ENCODE results near the gene RREB1. TPM values are rescaled to one million over a fixed set of nuclear protein-coding genes. Genes with fewer than 3 reads are reported as not detected.

Gene RREB1
- total and polyA plus RNA-seq, 10 donors: 3.2 to 72.0 (median 54.6) TPM

DNA sequence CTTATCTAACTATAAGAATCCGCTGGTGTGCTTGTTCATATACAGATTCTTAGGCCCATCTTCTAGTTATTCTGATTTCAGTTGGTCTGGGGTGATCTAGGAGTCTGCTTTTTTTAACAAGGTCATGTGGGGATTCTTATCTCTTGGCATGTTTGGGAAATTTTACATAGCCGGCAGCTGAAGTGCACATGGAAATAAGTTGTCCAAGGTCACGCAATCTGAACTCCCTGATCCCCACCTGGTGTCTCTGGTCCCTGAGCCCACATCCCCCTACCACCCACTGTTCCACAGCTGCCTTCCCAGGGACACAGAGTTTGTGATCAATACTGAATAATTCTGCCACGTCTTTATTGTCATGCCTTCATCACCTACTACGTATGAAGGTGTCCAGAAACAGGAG lies 114.4 kb downstream of the RREB1 start:
- peaks cover 12 to 76% (median 54%) of the 10 kb centered on the region in 6 donors for H3K4me1 ChIP-seq
- H3K9me3 ChIP-seq: no peaks in the 10 kb centered on the region
- no peak for TF ChIP-seq POLR2A (IDR thresholded peaks at IDR 0.05)
- H3K36me3 ChIP-seq: peaks cover 0 to 98% (median 31%) of the 10 kb centered on the region in 6 donors
- 78 to 86% (median 83%) methylated on average over 5 of the region's 5 CpGs for WGBS, 5 donors
- no peaks in the 10 kb centered on the region for H3K27me3 ChIP-seq (replicated peaks in 1 of 7)
- H3K4me3 ChIP-seq: no peak overlapping the region
- intact Hi-C loops (cut with DNase I; ENCODE audit: low total_unique reads): no loop called here
- DNase-seq: no peak
- peak overlapping the region in 7 of 8 donors; percentile 9 to 76 (median 43) for H3K27ac ChIP-seq

- intact Hi-C loops (cut with DNase I; ENCODE audit: low total_unique reads): no loop called here
- peaks cover 6 to 51% (median 33%) of the 10 kb centered on the region in 6 donors for H3K4me1 ChIP-seq
- 26 to 47% (median 30%) methylated on average over 8 to 9 of the region's 9 CpGs for WGBS, 5 donors
- DNase-seq: no peak
- peaks cover 0 to 98% (median 51%) of the 10 kb centered on the region in 6 donors for H3K36me3 ChIP-seq
- H3K27ac ChIP-seq: peak overlapping the region in 7 of 8 donors; percentile 27 to 63 (median 47)
- H3K4me3 ChIP-seq: no peak overlapping the region
- no peaks in the 10 kb centered on the region for H3K9me3 ChIP-seq
- H3K27me3 ChIP-seq (replicated peaks in 1 of 7): no peaks in the 10 kb centered on the region
- TF ChIP-seq POLR2AphosphoS5 (IDR thresholded peaks at IDR 0.05) (peak in 2 of 3 donors; percentile 18 to 66), POLR2A (IDR thresholded peaks at IDR 0.05) (no peak), CTCF (IDR thresholded peaks at IDR 0.05 in 8 of 11, conservative IDR thresholded peaks at IDR 0.05 in 3 of 11) (no peak)
Measured at GRCh38 chr6:7224731-7225130, 117.0 kb downstream of the RREB1 start.

- no peak overlapping the region for H3K4me3 ChIP-seq
- TF ChIP-seq CTCF (IDR thresholded peaks at IDR 0.05 in 8 of 11, conservative IDR thresholded peaks at IDR 0.05 in 3 of 11) (no peak), POLR2AphosphoS5 (IDR thresholded peaks at IDR 0.05) (no peak), POLR2A (IDR thresholded peaks at IDR 0.05) (no peak)
- DNase-seq: no peak
- H3K9me3 ChIP-seq: no peaks in the 10 kb centered on the region
- H3K36me3 ChIP-seq: peaks cover 0 to 100% (median 78%) of the 10 kb centered on the region in 6 donors
- WGBS, 5 donors: 86 to 96% (median 92%) methylated on average over 17 to 21 of the region's 21 CpGs
- H3K27ac ChIP-seq: no peak overlapping the region
- peaks cover 6 to 36% (median 15%) of the 10 kb centered on the region in 6 donors for H3K4me1 ChIP-seq
- intact Hi-C loops (cut with DNase I; ENCODE audit: low total_unique reads): no loop called here
- no peaks in the 10 kb centered on the region for H3K27me3 ChIP-seq (replicated peaks in 1 of 7)
Measured at GRCh38 chr6:7228662-7229375, 121.1 kb downstream of the RREB1 start.

- 93 to 96% (median 95%) methylated on average over 46 to 62 of the region's 62 CpGs for WGBS, 5 donors
- DNase-seq: no peak
- Histone ChIP-seq H3K27me3 (replicated peaks in 1 of 7) (no peaks in the 10 kb centered on the region), H3K4me3 (no peak overlapping the region), H3K9me3 (no peaks in the 10 kb centered on the region), H3K27ac (no peak overlapping the region), H3K4me1 (peaks cover 4 to 30% (median 10%) of the 10 kb centered on the region in 6 donors), H3K36me3 (peaks cover 0 to 100% (median 80%) of the 10 kb centered on the region in 6 donors)
- intact Hi-C loops (cut with DNase I; ENCODE audit: low total_unique reads): no loop called here
- TF ChIP-seq CTCF (IDR thresholded peaks at IDR 0.05 in 8 of 11, conservative IDR thresholded peaks at IDR 0.05 in 3 of 11) (no peak), POLR2AphosphoS5 (IDR thresholded peaks at IDR 0.05) (peak; percentile 28 to 67 (median 39))
Measured at GRCh38 chr6:7229376-7230326, 121.9 kb downstream of the RREB1 start.
